Vagina (tissue), 2 donors: ENCODE results near the gene NUMA1. TPM values are rescaled to one million over a fixed set of nuclear protein-coding genes. Genes with fewer than 3 reads are reported as not detected.

Experiments used
- DNase-seq, 2 donors: peaks; one replicate each; pipeline ENCODE4 v3.0.0-alpha.2; 2017; ENCODE audit errors: extremely low spot score in 2 of 2
- H3K27ac ChIP-seq: fragments of 200-600 bp; sonication (generic); one replicate; pipeline ENCODE4 v1.5.1; 2019
- H3K27me3 ChIP-seq: fragments of 200-600 bp; sonication (generic); one replicate; pipeline ENCODE4 v1.5.1; 2019
- H3K36me3 ChIP-seq, 2 donors: fragments of 200-600 bp; sonication (generic); one replicate each; pipeline ENCODE4 v1.5.1; 2017 to 2019
- H3K4me1 ChIP-seq: fragments of 200-600 bp; sonication (generic); one replicate; pipeline ENCODE4 v1.5.1; 2019
- H3K4me3 ChIP-seq, 2 donors: fragments of 200-600 bp; sonication (generic); 1 replicate in 1 of 2; 2 replicates in 1 of 2; pipeline ENCODE4 v1.5.1; 2016 to 2019
- H3K9me3 ChIP-seq: fragments of 200-600 bp; sonication (generic); one replicate; pipeline ENCODE4 v1.5.1; 2019
- CTCF ChIP-seq, 3 experiments: fragments of 450-650 bp in 2 of 3; fragments of 200-600 bp in 1 of 3; sonication (generic) in 1 of 3; IDR thresholded peaks; one replicate each; pipeline ENCODE4 v1.5.1; 2017 to 2019; ENCODE audit warnings: antibody characterized with exemption in 3 of 3, mild to moderate bottlenecking in 2 of 3, moderate library complexity in 2 of 3
- POLR2A ChIP-seq, 2 donors: fragments of 450-650 bp; IDR thresholded peaks; one replicate each; pipeline ENCODE4 v1.6.1; 2017; ENCODE audit warnings: antibody characterized with exemption in 2 of 2, mild to moderate bottlenecking in 2 of 2, moderate library complexity in 2 of 2
- POLR2AphosphoS5 ChIP-seq, 2 donors: sonication (generic); formaldehyde crosslinking; IDR thresholded peaks; one replicate each; pipeline ENCODE4 v1.9.0; 2017; ENCODE audit warnings: antibody characterized with exemption in 2 of 2, mild to moderate bottlenecking in 2 of 2, low read depth in 1 of 2; ENCODE audit not compliant: insufficient read depth in 1 of 2
- intact Hi-C: fragments of 100-400 bp; cut with DNase I; formaldehyde crosslinking; loops from one replicate; pipeline ENCODE4 v1.15.1; 2023
- total RNA-seq: library from RNA; depleted of rRNA; stranded (reverse); fragments of >200 nt; gene quantifications from one replicate; pipeline ENCODE4 v1.2.3, GENCODE V29; 2016

NUMA1 gene
- total RNA-seq, 1 donor from 2014 or later = 314 TPM

DNA sequence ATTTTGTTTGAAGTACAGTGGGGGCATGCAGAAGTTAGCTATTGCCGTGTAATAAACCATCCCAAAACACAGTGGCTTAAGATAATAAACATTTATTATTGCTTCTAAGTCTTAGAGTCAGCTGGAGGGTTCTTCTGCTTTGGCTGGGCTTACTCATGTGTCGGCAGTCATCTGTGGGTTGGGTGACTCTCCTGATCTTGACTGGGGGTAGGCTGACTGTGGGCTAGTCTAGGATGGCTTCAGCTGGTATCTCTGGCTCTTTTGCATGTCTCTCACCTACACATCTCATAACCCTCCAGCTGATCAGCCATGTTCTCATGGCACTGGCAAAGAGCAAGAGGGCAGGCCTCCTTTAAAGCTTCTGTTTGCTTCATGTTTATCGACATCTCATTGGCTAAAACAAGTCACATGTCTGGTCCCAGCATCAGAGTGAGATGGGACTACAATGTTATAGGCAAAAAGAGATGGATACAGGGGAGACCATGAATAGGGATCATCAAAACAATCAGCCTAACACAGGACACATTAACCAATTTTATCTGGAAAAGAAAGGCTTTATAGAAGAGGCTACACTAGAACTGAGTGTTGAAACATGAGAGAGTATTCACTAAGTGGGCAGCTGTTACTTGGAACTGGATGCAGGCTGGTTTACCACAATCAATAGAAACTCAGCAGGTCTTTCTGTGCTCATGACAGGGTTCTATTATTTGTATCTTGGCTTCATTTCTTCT, 5.4 kb upstream of the NUMA1 start:
- DNase-seq = no peak
- no peaks in the 10 kb centered on the region for H3K9me3 ChIP-seq
- H3K36me3 ChIP-seq = no peaks in the 10 kb centered on the region
- no peaks in the 10 kb centered on the region for H3K27me3 ChIP-seq
- no peak overlapping the region for H3K4me3 ChIP-seq
- peaks cover 14% of the 10 kb centered on the region for H3K4me1 ChIP-seq
- intact Hi-C loops = no loop called here
- H3K27ac ChIP-seq = no peak overlapping the region
- TF ChIP-seq POLR2A (IDR thresholded peaks at IDR 0.05) (no peak), POLR2AphosphoS5 (IDR thresholded peaks at IDR 0.05; ENCODE audit: insufficient read depth in 1 of 2, low read depth in 1 of 2) (no peak), CTCF (IDR thresholded peaks at IDR 0.05) (no peak)

DNA sequence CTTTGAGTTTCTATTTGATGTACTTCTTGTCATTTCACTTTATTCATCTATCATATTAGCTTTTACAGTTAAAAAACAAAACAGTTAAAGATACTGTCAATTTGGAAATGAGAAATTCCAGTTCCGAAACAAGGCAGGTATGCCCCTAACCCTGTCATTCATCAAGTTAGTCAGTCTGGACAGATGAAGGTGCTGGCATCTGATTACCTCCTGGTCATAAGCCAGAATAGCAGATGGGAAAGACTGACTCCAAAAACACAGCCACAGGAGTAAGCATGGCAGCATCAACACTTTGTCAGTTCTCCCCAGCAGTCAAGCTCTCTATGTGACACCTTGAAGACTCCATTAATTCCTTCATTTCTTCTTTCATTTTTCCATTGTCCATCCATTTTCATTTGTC, 4.6 kb upstream of the NUMA1 start:
- Histone ChIP-seq H3K4me3 (no peak overlapping the region), H3K9me3 (no peaks in the 10 kb centered on the region), H3K4me1 (peaks cover 14% of the 10 kb centered on the region), H3K27me3 (no peaks in the 10 kb centered on the region), H3K36me3 (no peaks in the 10 kb centered on the region), H3K27ac (no peak overlapping the region)
- DNase-seq = no peak
- no peak for TF ChIP-seq CTCF (IDR thresholded peaks at IDR 0.05)
- TF ChIP-seq POLR2AphosphoS5 (IDR thresholded peaks at IDR 0.05; ENCODE audit: insufficient read depth in 1 of 2, low read depth in 1 of 2) = no peak
- TF ChIP-seq POLR2A (IDR thresholded peaks at IDR 0.05) = no peak
- intact Hi-C loops = no loop called here

DNA sequence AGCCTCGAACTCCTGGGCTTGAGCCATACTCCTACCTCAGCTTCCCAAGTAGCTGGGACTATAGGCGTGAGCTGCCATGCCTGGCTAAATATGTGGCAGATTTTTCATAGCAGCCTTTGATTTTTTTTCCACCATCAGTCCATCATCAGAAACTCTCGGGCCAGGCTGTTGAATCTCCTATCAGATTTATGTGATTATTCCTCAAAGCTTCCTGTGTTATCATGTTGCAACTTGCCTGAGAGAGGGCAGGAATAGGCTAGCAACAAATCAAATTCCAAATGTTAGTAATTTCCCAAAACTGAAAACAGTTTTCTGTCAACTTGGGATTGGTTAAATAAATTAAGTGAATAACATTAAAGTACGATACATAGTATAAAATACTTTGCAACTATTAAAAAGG, 3.7 kb upstream of the NUMA1 start:
- no peak for DNase-seq
- no peaks in the 10 kb centered on the region for H3K36me3 ChIP-seq
- TF ChIP-seq POLR2AphosphoS5 (IDR thresholded peaks at IDR 0.05; ENCODE audit: insufficient read depth in 1 of 2, low read depth in 1 of 2) (no peak), CTCF (IDR thresholded peaks at IDR 0.05) (no peak), POLR2A (IDR thresholded peaks at IDR 0.05) (no peak)
- intact Hi-C loops = no loop called here
- H3K4me1 ChIP-seq = peaks cover 17% of the 10 kb centered on the region
- H3K4me3 ChIP-seq = no peak overlapping the region
- no peak overlapping the region for H3K27ac ChIP-seq
- no peaks in the 10 kb centered on the region for H3K9me3 ChIP-seq
- H3K27me3 ChIP-seq = no peaks in the 10 kb centered on the region

GRCh38 chr11:72083414-72083813, 3.1 kb upstream of the NUMA1 start:
- intact Hi-C loops = no loop called here

More at GRCh38 chr11:72083414-72083813, 3.1 kb upstream of the NUMA1 start:
- no peak for DNase-seq
- TF ChIP-seq POLR2A (IDR thresholded peaks at IDR 0.05) = no peak
- no peak for TF ChIP-seq CTCF (IDR thresholded peaks at IDR 0.05)
- no peak for TF ChIP-seq POLR2AphosphoS5 (IDR thresholded peaks at IDR 0.05; ENCODE audit: insufficient read depth in 1 of 2, low read depth in 1 of 2)
- no peaks in the 10 kb centered on the region for H3K36me3 ChIP-seq
- H3K27me3 ChIP-seq = no peaks in the 10 kb centered on the region
- H3K27ac ChIP-seq = no peak overlapping the region
- H3K4me3 ChIP-seq = no peak overlapping the region
- H3K4me1 ChIP-seq = peaks cover 24% of the 10 kb centered on the region
- no peaks in the 10 kb centered on the region for H3K9me3 ChIP-seq
